ENCODE results near the gene MYMK.

The MYMK gene

GRCh38 chr9:133476036-133476931 lies 48.5 kb downstream of the MYMK start:
- peak in 27 of 42 donors; percentile 19 to 74 (median 53) for DNase-seq
- intact Hi-C loops (cut with DNase I): loop anchor here (10.0 kb wide), 1 partner anchor 121 kb away; the partner anchor contains the start of genes SURF1 and SURF2

GRCh38 chr9:133475292-133476012 lies 49.3 kb downstream of the MYMK start:
- no peak for DNase-seq
- intact Hi-C loops (cut with DNase I): loop anchor here (10.0 kb wide), 1 partner anchor 121 kb away; the partner anchor contains the start of genes SURF1 and SURF2

- no peak for DNase-seq
- intact Hi-C loops (cut with DNase I): loop anchor here (10.0 kb wide), 1 partner anchor 120 kb away; the partner anchor contains the start of genes SURF1 and SURF2
Observed at GRCh38 chr9:133474853-133475252, 49.9 kb downstream of the MYMK start.

GRCh38 chr9:133474215-133474614 lies 50.5 kb downstream of the MYMK start:
- intact Hi-C loops (cut with DNase I): loop anchor here (10.0 kb wide), 1 partner anchor 119 kb away; the partner anchor contains the start of genes SURF1 and SURF2
- DNase-seq: no peak

- no peak for DNase-seq
- intact Hi-C loops (cut with DNase I): loop anchor here (10.0 kb wide), 1 partner anchor 119 kb away; the partner anchor contains the start of genes SURF1 and SURF2
Observed at GRCh38 chr9:133473743-133474142, 51.0 kb downstream of the MYMK start.

GRCh38 chr9:133472753-133473378 lies 51.9 kb downstream of the MYMK start:
- intact Hi-C loops (cut with DNase I): loop anchor here (10.0 kb wide), 1 partner anchor 118 kb away; the partner anchor contains the start of genes SURF1 and SURF2
- no peak for DNase-seq

GRCh38 chr9:133472277-133472645 lies 52.5 kb downstream of the MYMK start:
- DNase-seq: no peak

GRCh38 chr9:133471551-133472276 lies 53.0 kb downstream of the MYMK start:
- intact Hi-C loops (cut with DNase I): loop anchor here (10.0 kb wide), 1 partner anchor 117 kb away; the partner anchor contains the start of genes SURF1 and SURF2
- no peak for DNase-seq

More at GRCh38 chr9:133472277-133472645, 52.5 kb downstream of the MYMK start:
- intact Hi-C loops (cut with DNase I): loop anchor here (10.0 kb wide), 1 partner anchor 117 kb away; the partner anchor contains the start of genes SURF1 and SURF2

GRCh38 chr9:133470988-133471387 lies 53.8 kb downstream of the MYMK start:
- intact Hi-C loops (cut with DNase I): loop anchor here (10.0 kb wide), 1 partner anchor 116 kb away; the partner anchor contains the start of genes SURF1 and SURF2
- no peak for DNase-seq

DNA sequence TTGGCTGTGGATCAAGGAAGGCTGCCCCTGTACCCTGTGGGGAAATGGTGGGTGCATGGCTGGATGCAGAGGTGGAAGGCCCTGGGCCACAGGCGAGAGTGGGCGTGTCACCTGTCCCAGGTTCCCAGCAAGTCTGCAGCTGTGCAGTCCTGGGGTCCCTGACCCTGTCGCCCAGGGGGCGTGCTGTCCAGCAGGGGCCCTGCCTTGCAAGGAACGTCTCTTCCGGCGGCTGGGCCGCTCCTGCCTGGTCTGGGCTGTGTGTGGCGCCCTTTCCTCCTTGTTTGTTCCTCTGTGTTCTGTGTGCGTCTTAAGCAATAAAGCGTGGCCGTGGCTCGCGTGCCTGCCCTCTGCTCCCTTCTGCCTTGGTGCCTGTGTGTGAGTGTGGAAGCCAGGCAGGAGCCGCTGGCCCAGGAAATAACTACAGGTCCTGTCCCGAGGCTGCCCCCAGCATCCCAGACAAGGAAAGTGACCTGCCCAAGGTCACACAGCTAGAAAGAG lies 54.3 kb downstream of the MYMK start:
- intact Hi-C loops (cut with DNase I): loop anchor here (10.0 kb wide), 1 partner anchor 116 kb away; the partner anchor contains the start of genes SURF1 and SURF2
- DNase-seq: no peak

GRCh38 chr9:133468777-133469421 lies 55.9 kb downstream of the MYMK start:
- intact Hi-C loops (cut with DNase I): no loop called here
- DNase-seq: no peak

DNA sequence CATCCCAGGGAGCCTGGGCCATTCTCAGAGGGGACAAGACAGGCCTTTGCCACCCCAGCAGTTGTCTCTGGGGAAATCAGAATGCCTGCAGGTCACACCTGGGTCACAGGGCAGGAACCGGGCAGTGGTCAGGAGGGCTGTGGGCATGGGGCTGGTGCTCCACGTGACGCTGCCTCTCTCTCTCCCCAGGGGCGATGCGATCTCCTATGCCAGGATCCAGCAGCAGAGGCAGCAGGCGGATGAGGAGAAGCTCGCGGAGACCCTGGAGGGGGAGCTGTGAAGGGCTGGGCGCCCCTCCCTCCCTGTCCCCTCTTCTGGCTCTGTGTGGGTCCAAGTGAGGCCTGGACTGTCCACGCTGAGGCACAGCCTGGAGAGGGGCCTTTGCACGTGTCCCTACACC lies 56.4 kb downstream of the MYMK start:
- DNase-seq: no peak

GRCh38 chr9:133467101-133467500 lies 57.7 kb downstream of the MYMK start:
- intact Hi-C loops (cut with DNase I): no loop called here
- DNase-seq: no peak

More for the DNA sequence above, 56.4 kb downstream of the MYMK start:
- intact Hi-C loops (cut with DNase I): no loop called here

DNA sequence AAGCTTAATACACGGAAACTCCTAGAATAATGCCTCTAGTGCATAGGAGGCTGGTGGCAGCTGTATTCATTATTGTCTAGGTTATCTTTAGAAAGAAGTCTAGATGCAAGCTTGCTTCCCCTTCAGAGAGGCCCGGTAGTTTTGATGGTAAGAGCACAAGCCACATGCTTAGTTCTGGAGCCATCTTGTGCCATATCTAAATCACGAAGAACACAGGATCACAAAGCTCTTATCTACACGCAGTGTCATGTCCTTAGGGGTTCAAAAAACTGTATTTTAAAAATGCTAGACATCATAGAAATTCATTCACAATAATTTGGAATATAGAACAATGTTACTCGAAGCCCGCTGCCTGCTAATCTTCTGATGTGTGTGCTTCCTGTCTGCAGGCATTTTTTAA lies 58.8 kb downstream of the MYMK start:
- no peak for DNase-seq
- intact Hi-C loops (cut with DNase I): no loop called here

DNA sequence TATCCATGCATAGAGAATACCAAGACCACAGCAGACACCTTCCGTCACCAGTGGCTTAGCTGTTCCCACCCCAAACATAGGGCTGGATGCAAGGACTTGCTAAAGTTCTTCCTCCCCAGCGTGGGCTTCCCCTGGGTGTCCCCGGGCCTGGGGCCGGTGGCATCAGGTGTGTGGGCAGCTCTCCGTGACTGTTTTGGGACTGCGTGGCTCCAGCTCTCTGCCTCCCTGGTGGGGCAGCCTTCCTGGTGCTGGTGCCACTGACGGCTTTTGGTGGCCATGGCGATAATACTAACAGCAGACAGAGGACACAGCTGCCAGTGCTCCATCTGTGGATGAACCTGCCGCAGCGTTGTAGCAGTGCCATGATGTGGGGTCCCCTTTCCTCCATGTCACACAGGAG lies 60.1 kb downstream of the MYMK start:
- intact Hi-C loops (cut with DNase I): no loop called here
- DNase-seq: no peak

Data from head of caudate nucleus (tissue), 42 donors.